Midbrain (tissue), 1 donor: ENCODE results near the gene FHIT.
"Not testable (repeated sequence)": the region's sequence is repeated elsewhere in the genome, so short reads cannot be mapped to it uniquely, and the experiment has no call there.

Source experiments
- DNase-seq: peaks from one replicate; lab custom pipeline; 2025; lab: John Stamatoyannopoulos, UW

Gene FHIT

DNA sequence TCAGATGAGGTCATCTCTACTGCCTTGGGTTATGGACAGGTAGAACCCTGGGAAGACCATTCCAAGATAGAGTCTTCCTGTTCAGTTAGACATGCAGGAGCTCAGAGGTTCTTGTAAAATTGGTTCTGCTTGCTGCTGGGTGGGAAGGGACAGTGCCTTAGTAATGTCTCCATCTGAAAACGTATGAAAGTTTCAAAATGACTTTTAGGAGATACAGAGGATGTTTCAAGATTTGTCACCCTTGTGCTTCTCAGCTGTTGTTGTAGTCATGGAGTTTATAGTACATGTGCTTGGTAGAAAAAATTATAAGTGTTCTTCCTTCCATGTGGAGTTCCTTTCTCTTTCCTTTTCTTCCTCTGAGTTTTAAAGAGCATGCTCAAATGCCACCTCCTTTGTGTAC, 1316.2 kb downstream of the FHIT start:
- DNase-seq = no peak

DNA sequence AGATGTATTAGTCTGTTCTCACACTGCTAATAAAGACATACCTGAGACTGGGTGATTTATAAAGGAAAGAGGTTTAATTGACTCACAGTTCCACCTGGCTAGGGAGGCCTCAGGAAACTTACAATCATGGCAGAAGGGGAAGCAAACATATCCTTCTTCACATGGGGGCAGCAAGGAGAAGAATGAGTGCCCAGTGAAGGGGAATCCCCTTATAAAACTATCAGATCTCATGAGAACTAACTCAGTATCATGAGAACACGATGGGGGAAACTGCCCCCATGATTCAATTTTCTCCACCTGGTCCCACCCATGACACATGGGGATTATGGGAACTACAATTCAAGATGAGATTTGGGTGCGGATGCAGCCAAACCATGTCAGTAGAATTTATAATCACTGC, 1316.7 kb downstream of the FHIT start:
- not testable (repeated sequence) for DNase-seq

DNA sequence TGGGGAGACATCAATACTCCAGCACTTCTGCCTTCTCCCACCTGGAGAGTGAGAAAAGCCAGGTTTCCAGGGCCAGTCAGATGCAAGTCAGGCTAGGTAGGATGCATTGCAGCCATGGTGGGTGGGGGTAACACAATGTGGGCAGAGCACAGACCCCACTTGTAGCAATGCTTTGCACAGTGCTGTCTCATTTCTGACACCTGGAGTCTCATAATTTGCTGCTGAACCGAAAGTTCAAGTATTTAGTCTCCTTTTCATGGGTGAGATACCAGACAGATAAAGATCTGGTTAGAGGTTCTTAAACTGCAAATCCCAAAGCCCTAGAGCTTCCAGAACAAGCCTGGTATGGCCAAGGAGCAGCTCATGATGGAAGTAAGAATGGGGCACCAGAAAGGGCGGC, 1321.1 kb downstream of the FHIT start:
- no peak for DNase-seq

DNA sequence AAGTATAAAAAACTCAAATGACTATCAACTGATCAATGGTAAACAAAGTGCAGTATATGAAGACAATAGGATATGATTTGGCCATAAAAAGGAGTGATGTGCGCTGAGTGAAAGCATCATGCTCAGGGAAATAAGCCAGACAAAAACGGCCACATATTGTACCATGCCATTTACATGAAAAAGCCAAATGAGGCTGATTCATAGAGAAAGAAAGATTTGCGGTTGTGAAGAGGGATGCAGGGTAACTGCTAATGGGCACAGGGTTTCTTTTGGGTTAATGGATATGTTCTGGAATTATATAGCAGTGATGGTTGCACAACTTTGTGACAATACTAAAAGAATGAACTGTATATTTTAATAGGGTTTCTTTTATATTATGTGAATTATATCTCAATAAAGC, 1324.2 kb downstream of the FHIT start:
- no peak for DNase-seq

DNA sequence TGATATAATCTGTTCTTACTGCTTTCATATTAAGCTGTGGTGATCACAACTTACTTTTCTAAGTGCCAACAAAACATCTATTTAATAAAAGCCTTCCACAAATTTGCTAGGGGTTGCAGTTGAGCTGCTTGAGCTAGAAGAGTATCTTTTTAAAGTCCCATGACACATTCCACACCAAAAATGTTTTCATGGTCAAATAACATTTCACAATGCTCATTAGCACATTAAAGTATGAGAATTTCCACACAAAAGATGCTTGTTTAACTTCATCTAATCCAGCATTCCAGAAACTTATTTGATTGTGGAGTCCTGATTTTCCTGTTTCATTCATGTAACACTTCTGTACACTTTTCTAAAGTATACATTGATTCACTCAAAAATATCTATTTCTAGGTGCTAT, 1325.3 kb downstream of the FHIT start:
- DNase-seq = no peak

DNA sequence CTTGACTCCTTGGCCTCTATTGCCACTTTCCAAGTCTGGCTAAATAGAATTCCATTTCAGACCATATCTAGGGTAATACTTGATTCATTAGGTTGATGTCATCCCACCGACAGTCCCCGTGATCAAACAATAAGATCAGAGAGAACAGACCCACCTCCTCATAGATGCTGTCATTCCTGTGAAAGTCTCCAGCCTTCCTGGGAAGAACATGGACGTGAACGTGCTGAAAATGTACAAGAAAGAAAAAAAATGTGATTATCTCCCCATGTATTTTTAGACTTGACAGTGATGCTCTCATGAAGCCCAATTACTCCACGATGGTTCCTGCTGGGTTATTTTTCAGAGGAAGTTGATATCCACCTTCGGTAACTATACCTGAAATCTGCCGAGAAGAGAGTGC, 1329.1 kb downstream of the FHIT start:
- DNase-seq = no peak

DNA sequence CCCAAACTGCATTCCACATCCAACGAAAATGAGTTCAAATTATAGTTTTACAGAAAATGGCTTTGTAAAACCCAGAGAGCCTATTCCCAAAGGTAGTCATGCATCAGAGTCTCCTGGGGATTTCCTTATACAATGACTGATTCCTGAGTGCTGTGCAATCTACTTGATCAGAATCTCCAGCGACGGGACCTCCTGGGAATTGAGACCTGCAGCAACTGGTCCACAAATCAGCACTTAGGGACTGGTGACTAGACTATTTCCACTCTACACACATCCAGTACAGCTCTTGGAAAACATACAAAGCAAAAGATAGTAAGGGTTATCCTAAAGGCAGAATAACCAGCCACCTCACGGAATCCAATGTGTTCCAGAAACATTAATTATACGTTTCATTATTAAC, 1330.4 kb downstream of the FHIT start:
- no peak for DNase-seq

DNA sequence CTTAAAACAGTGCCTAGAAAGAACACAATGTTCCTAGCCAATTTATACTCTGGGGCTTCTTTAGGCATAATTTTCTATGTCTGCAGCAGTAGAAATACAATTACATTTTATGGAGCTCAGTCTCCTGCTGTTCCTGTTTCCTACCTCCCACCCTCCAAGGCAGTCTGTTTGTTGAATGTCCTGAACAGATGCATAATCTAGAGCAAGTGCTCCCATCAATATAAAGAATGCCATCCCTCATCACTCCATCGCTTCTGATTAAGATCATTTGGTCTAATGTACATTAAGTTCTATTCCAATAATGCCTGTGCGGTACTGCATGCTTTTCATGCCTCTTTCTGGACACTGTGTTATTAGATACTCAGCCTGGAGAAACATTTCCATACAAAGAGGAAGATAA, 1331.7 kb downstream of the FHIT start:
- no peak for DNase-seq

DNA sequence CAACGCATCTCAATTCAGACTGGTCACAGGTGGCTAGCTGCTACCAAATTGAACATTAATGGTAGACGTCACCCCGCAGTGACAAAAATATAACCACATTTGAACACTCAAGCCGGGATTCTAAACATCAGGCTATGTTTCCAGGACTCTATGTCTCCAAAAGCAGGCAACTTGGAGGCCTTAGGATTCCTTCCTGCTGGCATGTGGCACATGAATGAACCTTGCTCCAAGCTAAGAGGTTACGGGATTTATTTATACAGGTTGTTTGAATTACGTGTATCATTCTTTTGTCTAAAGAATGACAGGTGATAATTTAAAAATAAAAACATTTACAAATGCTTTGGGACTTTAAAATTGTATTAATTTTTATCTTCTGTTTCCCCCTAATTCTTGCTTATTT, 1337.0 kb downstream of the FHIT start:
- no peak for DNase-seq

DNA sequence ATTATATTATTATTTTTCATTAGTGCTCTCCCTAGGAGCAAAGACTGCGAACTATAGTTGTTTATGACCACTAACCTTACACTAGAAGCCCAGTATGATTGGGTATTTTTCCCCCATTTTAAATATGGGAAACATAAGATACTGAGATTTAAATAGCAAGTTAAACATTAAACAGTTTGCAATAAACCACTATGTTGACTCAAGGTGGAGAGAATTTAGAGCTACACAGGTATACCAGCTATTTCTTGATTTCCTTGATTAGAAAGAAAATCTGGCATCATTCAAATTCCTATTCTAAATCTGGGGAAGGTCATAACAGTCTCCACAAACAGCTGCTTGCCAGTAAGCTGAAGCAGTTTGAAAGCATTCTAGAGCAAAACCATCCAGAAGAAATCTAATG, 1337.6 kb downstream of the FHIT start:
- no peak for DNase-seq

DNA sequence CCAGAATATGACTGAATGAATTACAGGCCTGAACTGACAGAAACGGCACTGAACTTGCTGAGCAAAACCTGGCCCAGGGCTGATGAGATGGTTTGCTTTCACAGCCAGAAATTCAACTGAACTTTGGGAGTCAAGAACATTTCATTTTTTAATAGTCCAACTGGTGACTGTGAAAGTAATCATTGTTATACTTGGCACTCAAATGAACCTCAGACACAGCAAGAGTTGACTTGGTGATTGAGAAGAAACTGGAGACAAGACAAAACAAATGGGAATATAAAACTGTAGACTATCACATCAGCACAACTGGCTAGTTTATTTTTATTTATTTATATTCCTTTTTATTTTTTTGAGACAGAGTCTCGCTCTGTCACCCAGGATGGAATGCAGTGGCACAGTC, 1342.6 kb downstream of the FHIT start:
- no peak for DNase-seq

DNA sequence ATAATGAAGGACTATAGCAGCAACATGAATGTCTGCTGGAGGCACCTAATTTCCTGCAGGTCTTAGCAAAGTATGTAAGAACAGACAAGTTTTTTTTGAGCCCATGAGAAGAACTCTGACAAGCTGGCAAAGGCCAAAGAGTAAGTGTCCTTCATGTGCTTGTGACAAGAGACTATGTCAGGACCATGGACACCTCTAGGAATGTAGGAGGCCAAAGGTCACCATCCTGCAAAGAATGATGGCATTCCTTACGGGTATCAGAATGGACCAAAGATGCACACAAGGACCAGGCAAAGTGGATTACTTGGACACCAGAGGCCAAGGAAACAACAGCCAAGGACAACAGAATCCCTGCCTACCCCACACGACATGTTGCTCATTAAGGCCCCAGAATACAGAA, 1343.0 kb downstream of the FHIT start:
- no peak for DNase-seq

DNA sequence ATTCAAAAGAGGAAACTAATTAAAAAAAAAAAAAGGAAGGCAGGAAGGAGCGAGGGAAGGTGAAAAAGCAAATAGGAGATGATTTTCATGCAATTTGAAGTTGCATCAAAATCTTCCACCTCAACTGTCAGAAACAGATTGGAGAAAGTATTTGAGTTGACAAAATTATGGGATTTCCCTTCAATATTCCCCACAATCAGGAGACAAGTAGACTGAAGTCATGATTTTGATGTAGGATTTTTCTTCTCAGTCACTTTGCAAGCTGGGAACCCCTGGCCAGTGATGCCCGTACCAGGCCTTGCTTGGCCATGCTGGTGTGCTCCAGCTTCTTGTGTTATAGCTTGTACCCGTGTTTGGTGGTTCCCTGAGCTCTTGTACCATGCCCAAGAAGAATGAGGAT, 1347.0 kb downstream of the FHIT start:
- DNase-seq = no peak

DNA sequence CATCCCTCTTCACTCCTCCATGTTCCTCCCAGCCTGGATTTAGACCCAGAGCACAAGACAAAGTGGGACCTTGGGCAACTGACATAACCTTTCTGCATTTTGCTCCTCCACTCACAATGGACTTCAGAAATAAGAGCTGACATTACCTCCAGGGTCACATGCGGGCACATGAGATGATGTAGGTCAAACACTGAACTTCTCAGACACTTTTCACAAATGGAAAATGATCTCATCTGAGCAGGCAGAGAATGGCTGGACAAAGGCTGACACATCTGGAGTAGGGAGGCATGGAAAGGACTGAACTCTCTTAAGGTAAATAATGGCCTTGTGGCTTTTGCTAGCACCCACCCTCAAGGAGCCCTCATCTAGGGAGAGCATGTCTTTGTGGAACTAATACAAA, 1352.2 kb downstream of the FHIT start:
- DNase-seq = no peak

DNA sequence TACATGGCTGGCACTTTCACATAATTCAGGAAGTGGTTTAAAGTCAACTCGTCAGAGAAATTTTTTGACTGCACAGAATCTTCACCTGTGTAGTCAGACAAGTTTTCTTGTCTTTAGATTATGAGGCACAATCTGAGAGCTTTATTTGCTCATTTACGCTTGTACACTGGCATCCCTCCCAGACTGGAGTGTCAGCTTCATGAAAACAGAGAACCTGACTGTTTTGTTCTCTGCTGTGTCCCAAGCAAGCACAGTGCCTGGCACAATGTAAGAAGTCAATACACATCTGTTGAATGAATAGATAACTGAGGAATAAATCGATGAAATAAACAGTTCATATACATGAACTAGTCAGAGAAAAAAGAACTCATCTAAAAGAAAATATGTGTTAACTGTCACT, 1355.3 kb downstream of the FHIT start:
- no peak for DNase-seq

DNA sequence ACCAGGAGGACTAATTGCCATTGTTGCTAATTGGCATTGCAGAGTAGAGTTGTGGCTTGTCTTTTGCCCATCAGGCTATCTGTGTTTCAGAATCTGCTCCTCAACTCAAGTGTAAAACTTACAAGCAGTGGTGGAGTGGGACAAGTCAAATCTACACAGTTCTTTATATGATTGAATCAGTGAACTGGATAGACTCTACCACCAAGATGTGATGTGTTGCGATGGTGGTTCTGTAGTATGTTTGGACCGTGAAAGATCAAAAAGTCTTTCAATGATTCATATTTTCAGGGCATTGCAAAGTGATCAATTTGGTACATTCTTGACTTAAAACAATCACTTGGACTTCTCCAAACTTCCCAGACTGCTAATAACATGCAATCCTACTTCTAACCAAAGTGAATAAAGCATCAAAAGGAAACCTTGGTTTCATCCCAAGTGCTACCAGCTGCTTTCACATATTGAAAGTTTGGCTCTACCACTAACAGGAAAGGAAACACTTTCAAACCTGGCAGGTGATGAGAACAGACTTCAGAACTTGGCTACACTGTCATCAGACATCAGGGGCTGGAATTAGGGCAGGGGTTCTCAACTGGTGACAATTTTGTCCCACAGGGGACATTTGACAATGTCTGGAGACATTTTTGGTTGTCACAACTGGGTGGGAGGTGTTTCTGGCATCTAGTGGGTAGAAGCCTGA, 1356.7 kb downstream of the FHIT start:
- DNase-seq = no peak

DNA sequence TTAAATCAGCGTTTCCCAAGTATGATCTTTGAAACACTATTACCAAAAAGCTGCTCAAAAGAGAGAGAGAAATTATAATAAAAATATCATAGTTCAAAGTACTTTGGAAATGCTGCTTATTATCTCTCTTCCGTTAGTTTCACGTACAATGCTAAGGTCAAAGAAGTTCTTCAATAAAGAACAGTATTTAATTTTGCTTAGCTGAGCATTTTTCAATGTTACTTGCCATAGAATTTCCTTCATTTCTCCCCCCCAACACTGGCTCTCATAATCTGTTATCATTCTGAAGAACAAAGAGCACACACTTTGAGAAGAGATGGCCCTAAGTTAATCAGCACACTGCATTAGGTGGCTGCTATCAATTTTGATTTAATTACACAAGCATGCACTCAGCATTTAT, 1360.6 kb downstream of the FHIT start:
- no peak for DNase-seq

DNA sequence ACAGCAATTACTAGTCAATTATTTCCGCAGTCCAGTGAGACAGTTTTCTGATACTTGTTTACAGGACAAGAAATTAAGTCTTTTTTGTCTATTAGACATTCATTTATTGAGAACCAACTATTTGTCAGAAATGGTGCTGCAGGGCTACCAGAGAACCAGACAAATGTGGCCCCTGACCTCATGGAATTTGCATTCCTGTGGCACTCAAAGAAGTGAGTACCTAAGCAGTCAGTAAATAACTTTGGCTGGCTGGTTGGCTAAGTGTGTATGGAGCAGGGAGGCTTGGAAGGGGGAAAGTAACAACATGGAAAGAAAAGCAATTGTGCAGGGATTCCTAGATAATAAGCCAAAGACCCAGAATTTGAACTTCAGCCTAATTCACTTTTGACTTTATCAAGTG, 1364.5 kb downstream of the FHIT start:
- no peak for DNase-seq

DNA sequence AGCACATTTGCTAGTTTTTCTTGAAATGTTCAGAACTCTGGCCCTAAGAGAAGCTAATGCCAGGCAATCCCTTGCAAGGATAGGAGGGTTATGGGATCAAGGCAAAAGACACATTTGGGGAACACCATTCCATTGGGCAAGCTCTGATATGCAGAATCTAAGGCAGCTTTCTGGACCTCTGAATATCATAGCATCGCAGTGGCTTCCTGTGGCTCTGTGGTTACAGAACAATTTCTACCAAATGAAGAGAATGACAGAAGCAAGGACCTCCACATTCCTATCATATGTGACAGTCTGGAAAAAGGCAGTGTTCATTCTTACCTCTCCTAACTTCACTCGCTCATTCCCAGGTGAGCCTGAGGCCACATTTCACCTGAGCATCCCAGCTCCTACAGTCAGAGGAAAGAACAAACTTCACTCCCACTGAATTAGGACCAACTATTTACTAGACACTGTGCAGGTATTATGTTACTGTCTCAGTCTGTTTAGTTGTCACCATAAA, 1365.3 kb downstream of the FHIT start:
- DNase-seq = no peak

DNA sequence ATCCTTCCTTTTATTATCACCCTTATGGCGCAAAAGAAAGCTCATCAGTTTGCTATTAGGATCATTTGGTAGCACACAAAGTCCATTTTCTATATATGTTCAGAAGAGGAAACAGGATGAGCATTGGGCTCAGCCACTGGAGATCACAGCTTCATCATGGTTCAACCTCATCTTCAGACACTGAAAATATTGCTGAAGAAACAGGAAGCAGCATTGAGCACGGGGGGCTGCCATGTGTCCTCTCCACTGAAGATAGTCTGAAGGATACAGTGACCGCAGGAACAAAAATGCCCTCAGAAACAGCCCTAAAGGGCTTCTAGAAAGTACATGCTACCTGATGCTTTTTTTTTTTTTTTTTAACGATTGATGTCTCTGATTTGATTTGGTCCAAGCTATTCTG, 1366.2 kb downstream of the FHIT start:
- peak; percentile 2 for DNase-seq

DNA sequence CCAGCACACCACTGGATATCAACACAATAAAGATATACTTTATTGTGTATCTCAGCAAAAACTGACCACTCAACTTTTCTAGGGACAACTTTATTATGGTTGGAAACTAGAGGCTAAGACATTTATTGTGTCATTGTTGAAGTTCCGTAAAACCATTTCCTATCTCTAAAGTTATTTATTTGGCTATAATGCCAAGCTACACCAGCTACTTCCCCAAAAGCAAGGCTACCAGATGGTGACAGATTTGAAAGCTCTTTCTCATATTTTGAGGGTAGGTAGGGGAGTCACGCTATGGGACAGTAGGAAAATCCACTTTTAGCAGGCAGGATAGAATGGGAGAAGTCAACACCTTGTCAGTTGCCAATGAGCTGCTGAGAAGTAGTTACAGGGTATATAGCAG, 1366.8 kb downstream of the FHIT start:
- no peak for DNase-seq

DNA sequence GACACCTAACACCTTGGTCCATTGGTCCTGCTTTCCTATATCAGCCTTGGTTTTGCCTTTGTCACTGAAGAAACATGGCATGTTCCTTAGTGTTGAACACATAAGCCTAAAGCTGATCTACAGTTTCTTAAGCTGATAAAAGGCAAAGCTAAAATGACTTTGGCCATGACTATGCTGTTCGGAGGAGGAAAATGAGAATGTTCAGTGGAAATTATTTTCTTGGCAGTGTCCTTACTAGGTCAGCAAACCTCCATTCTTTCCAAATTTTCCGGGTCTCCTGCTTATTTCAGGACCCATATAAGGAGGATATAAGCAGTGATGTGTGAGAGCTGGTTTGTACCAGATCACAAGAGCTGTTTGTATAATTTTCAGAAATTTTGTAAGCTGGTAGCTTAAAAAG, 1368.5 kb downstream of the FHIT start:
- DNase-seq = no peak

DNA sequence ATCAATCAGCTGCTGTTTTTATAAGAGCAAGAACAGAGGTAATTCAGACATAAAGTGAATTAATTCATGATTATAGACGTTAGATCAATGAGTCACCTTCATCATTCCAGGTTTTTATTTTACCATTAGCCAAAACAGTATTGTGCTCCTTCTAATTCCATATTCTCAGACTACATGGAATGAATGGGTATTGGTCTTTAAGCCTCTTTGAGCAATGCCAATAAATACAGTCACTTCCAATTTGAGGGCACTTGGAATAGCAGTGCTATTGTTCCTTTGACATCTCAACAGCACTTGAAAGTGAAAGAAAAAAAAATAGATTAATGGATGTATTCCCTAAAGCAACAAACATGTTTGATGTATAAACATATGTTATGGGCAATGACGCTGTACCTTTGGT, 1370.5 kb downstream of the FHIT start:
- DNase-seq = no peak

DNA sequence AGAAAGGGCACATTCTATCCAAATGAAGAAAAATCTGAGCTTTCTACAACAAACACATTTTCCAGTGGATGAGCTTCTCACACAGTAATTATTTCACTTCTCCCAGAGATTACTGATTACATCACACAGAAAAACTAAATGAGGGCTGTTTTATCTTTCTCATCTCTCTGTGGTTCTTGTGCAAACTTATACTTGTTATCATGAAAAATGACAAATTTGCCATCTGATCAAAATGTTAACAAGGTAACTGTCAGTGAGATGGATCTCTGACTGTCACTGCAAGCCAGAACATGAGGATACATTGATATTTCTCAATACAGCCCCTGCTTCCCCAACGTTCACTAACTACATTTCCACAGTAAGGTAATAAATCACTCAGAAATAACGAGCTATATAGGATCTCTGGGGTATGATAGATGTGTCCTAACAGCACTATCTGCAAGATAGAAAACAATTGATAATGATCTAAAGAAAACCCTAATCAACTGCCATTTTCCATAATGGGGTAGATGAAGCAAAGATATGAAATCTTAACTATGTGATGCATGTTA, 1372.1 kb downstream of the FHIT start:
- no peak for DNase-seq
